ENCODE measurements around the gene BCAT1. TPM values are rescaled to one million over a fixed set of nuclear protein-coding genes. Genes with fewer than 3 reads are reported as not detected.

Gene BCAT1
- total and polyA plus RNA-seq, 2 donors from 2014 or later: 1.3 to 15.5 TPM

GRCh38 chr12:24919346-24920001 lies 29.4 kb downstream of the BCAT1 start:
- TF ChIP-seq CTCF (IDR thresholded peaks at IDR 0.05; ENCODE audit: borderline replicate concordance, extremely low read depth, insufficient read depth): no peak
- DNase-seq (no peak), FAIRE-seq (no peak)
- intact Hi-C loops (cut with DNase I): no loop called here
- H3K27ac ChIP-seq (ENCODE audit: low read depth in 2 of 2, low read length in 2 of 2): no peak overlapping the region
- H3K9ac ChIP-seq (ENCODE audit: low read length in 3 of 3): no peak overlapping the region
- no peaks in the 10 kb centered on the region for H3K27me3 ChIP-seq (ENCODE audit: control insufficient read depth, insufficient read depth, low read length)
- H3K9me3 ChIP-seq (ENCODE audit: control insufficient read depth in 2 of 3, insufficient read depth in 1 of 3, low read length in 3 of 3): no peaks in the 10 kb centered on the region
- H3K4me3 ChIP-seq (ENCODE audit: low read length in 3 of 3): no peak overlapping the region
- no peaks in the 10 kb centered on the region for H3K36me3 ChIP-seq (ENCODE audit: control insufficient read depth in 2 of 3, insufficient read depth in 3 of 3, low read length in 3 of 3)
- no peaks in the 10 kb centered on the region for H3K4me1 ChIP-seq (ENCODE audit: control insufficient read depth in 2 of 3, insufficient read depth in 2 of 3, low read depth in 1 of 3, low read length in 3 of 3)

- H3K4me1 ChIP-seq (ENCODE audit: control insufficient read depth in 2 of 3, insufficient read depth in 2 of 3, low read depth in 1 of 3, low read length in 3 of 3): no peaks in the 10 kb centered on the region
- H3K9me3 ChIP-seq (ENCODE audit: control insufficient read depth in 2 of 3, insufficient read depth in 1 of 3, low read length in 3 of 3): no peaks in the 10 kb centered on the region
- H3K4me3 ChIP-seq (ENCODE audit: low read length in 3 of 3): no peak overlapping the region
- H3K36me3 ChIP-seq (ENCODE audit: control insufficient read depth in 2 of 3, insufficient read depth in 3 of 3, low read length in 3 of 3): no peaks in the 10 kb centered on the region
- H3K27ac ChIP-seq (ENCODE audit: low read depth in 2 of 2, low read length in 2 of 2): no peak overlapping the region
- DNase-seq: no peak
- no peak for FAIRE-seq
- H3K9ac ChIP-seq (ENCODE audit: low read length in 3 of 3): no peak overlapping the region
- H3K27me3 ChIP-seq (ENCODE audit: control insufficient read depth, insufficient read depth, low read length): no peaks in the 10 kb centered on the region
- no peak for TF ChIP-seq CTCF (IDR thresholded peaks at IDR 0.05; ENCODE audit: borderline replicate concordance, extremely low read depth, insufficient read depth)
- intact Hi-C loops (cut with DNase I): no loop called here
These were observed 30.3 kb downstream of the BCAT1 start for GRCh38 chr12:24918596-24918995.

GRCh38 chr12:24915501-24915900 lies 33.4 kb downstream of the BCAT1 start:
- H3K36me3 ChIP-seq (ENCODE audit: control insufficient read depth in 2 of 3, insufficient read depth in 3 of 3, low read length in 3 of 3): no peaks in the 10 kb centered on the region
- DNase-seq: no peak

More at GRCh38 chr12:24915501-24915900, 33.4 kb downstream of the BCAT1 start:
- no peak for TF ChIP-seq CTCF (IDR thresholded peaks at IDR 0.05; ENCODE audit: borderline replicate concordance, extremely low read depth, insufficient read depth)
- no peak overlapping the region for H3K4me3 ChIP-seq (ENCODE audit: low read length in 3 of 3)
- FAIRE-seq: no peak
- no peaks in the 10 kb centered on the region for H3K27me3 ChIP-seq (ENCODE audit: control insufficient read depth, insufficient read depth, low read length)
- no peaks in the 10 kb centered on the region for H3K9me3 ChIP-seq (ENCODE audit: control insufficient read depth in 2 of 3, insufficient read depth in 1 of 3, low read length in 3 of 3)
- no peaks in the 10 kb centered on the region for H3K4me1 ChIP-seq (ENCODE audit: control insufficient read depth in 2 of 3, insufficient read depth in 2 of 3, low read depth in 1 of 3, low read length in 3 of 3)
- intact Hi-C loops (cut with DNase I): no loop called here
- H3K9ac ChIP-seq (ENCODE audit: low read length in 3 of 3): no peak overlapping the region
- no peak overlapping the region for H3K27ac ChIP-seq (ENCODE audit: low read depth in 2 of 2, low read length in 2 of 2)

Data from kidney (tissue), 14 donors.